SK-N-MC (cell line): ENCODE measurements around the gene ARMH3.

Experiments used
- FOXP2 ChIP-seq: optimal IDR thresholded peaks from 2 replicates; pipeline ENCODE3; 2011; ENCODE audit warnings: mild to moderate bottlenecking, moderate library complexity; ENCODE audit not compliant: insufficient read depth; ENCODE audit errors: extremely low read length, control extremely low read depth
- POLR2AphosphoS5 ChIP-seq: IDR thresholded peaks from 2 replicates; pipeline ENCODE4 v1.6.1; 2012; ENCODE audit warnings: mild to moderate bottlenecking, low read depth, low read length, borderline replicate concordance

DNA sequence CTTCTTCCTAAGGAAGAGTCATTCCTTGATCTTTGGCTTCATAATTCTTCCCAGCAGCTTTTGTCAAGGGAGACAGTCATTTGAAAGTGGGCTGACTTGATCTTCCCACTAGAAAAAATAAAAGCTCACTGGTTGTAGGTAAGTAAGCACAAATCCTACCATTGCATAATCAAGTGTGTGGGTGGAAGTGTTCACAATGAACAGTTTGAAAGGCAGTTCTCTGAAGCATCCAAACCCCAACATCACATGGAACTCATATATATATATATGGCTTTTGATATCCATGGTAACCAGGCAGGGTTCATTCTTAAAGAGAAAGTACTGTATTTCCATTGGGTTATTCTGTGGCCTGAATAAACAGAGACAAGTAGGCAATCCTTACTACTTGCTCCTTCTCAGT is 51.6 kb downstream of the ARMH3 start:
- TF ChIP-seq FOXP2 (no peak), POLR2AphosphoS5 (no peak)
